Epithelial cell of prostate (primary cell): Measurements from ENCODE around the gene COL23A1.

ENCODE experiments used
- DNase-seq: peaks from one replicate; pipeline ENCODE4 v3.0.0-alpha.2; 2011; ENCODE audit warnings: low read depth, low spot score
- H3K27ac ChIP-seq: fragments of 450-650 bp; 2 replicates; pipeline ENCODE4 v1.5.1; 2017; ENCODE audit warnings: mild to moderate bottlenecking

The COL23A1 gene

DNA sequence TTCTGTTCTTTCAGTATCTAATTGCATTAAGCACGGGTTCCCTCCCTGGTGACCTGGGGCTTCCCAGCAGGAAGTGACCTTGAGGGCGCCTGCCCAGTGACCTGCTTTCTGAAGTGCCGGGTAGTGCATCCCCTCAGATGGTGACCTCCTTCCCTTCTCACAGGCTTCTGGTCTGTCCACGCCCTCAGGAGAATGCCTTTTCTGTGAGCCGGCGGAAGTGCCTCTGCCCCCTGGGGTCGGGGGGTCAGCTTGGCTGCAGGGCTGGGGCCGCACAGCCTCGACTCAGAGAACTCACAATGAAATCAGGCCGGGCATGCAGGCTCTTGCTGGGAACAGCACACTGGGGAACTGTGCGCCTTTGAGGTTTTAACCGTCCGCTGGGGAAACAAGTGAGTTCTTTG lies 233.1 kb downstream of the COL23A1 start:
- no peak overlapping the region for H3K27ac ChIP-seq

DNA sequence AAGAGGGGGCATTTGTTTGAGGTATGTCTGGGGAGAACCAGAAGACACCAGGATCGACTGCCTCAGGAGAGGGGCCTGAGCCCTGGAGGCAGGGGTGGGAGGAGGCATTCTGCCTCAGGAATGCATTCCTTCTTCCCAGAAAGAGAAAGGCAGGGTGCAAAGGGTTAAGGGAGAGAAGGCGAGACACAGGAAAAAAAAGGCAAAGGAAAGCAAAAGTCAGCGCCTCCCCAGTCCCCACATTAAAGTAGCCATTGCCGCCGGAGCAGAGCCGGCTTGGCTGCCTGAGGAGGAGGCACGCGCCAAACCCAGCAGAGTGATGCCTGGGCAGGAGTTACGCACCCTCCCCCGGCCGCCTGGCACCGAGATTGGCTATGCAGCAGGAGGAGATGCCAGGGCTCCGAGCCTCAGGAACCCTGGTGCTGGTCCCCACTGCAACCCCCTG lies 233.7 kb downstream of the COL23A1 start:
- no peak overlapping the region for H3K27ac ChIP-seq
- DNase-seq: no peak

More for the DNA sequence above, 233.1 kb downstream of the COL23A1 start:
- no peak for DNase-seq

DNA sequence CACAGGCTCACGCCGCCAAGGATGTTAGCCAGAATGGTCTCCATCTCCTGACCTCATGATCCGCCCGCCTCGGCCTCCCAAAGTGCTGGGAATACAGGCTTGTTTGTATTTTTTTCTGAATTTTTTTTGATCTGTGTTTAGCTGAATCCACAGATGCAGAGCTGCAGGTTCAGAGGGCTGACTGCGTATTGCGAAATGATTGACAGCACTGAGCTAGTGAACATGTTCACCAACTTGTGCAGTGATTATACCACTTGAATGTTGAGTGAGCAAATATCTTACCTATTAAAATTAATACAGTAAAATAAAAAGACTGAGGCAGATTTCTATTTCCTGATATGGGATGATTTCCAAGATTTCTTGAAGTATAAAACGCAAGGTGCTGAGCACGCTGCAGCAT lies 234.5 kb downstream of the COL23A1 start:
- H3K27ac ChIP-seq: no peak overlapping the region
- no peak for DNase-seq

DNA sequence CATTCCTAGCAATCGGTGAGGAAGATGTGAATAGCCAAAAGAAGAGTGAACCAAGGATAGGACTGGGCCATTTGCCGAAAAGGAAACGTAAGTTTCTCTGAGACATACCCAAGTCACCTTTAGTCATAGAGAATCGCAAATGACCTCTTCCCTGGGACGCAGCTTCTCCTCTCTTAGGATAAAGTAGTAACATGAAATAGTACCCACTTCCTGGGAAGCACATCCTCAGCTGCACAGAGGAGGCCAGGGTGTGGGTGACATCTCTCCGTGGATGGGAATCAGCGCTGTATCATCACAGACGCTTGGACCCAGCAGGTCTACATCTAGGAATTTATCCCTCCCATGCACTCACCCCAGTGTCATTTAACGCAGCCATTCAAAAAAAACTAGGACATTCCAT lies 236.7 kb downstream of the COL23A1 start:
- no peak for DNase-seq
- H3K27ac ChIP-seq: no peak overlapping the region

DNA sequence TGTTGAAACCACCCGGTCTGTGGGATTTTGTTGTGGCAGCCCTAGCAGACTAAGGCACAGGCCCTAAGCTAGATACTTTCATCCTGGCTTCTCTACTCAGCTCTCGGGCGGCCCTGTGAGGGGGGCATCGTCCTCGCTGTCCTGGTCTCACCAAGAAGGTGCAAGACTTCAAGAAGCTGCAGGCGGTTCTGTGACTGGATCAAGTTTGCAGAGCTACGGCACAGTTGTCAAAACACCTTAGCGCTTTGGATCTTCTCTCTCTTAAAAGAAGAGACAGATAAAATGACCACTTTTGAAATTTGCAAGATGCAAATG lies 238.2 kb downstream of the COL23A1 start:
- no peak overlapping the region for H3K27ac ChIP-seq
- no peak for DNase-seq

DNA sequence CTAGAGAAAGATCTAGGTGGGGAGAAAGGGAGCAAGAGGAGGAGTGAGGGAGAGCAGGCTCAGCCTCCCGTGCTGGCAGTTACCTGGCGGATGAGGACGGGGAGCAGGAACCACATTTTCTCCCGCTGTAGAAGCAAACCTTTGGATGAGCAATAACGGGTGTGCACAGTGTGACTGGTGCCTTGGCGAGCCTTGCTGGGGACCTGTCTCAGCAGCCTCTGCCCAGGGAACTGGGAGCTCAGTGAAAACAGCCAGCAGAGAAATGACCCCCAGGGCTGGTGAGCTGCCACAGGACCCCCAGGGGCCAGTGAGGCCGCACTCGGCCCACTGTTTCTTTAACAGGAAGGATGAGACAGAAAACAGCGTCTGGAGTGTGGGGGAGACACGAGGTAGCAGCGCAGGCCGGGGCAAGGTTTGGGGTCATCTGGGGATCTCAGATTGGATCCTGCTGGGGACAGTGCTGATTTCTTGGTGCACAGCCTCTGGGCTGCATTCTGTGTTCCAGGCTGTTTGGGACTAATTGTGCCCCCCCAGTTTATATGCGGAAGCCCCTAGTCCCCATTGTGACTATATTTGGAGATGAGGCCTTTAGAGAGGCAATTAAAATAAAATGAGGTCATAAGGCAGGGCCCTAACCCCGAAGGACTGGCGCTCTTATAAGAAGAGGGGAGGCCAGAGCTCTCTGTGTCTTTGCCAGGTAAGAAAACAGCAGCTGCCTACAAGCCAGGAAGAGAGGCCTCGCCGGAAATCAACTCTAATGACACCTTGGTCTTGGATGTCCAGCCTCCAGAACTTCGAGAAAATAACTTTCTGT lies 238.8 kb downstream of the COL23A1 start:
- H3K27ac ChIP-seq: no peak overlapping the region
- no peak for DNase-seq

DNA sequence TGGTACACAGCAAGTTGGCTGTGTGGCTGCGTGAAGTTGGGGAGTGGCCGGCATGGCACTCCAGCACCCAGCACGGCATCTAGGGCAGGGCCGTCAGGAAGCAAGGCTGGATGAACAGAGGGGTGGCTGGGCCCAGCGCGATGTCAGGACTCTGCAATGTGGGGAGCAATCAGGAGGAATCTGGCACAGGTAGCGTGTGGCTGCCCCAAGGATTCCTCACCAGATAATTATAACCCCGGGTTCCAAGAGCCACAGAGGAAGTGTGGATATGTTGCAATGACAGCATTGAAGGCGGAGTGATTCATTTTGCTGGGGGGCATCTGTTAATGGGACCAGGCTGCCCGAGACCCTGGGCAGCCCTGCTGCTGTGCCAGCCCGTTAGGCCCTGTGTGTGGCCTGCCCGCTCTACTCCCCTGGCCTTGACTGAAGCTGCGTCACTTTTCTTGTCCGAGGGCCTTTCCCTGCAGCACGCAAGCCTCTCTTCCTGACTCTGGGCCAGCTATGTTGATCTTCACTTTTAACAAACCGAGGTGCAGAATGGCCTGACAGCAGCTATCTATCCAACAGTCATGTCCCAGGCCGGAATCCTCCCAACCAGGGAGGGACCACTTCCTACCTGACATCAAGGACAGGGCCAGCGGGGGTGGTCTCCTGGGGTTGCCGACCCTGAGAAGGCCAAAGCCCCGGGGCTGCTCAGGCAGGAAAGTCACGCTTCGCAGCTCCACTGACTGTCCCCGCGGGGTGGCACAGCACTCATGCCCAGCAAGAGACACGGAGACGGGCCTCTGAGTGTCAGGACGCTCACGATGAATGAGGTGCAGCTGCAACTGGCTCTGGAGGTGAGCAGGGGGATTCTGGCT lies 239.6 kb downstream of the COL23A1 start:
- no peak overlapping the region for H3K27ac ChIP-seq
- no peak for DNase-seq

DNA sequence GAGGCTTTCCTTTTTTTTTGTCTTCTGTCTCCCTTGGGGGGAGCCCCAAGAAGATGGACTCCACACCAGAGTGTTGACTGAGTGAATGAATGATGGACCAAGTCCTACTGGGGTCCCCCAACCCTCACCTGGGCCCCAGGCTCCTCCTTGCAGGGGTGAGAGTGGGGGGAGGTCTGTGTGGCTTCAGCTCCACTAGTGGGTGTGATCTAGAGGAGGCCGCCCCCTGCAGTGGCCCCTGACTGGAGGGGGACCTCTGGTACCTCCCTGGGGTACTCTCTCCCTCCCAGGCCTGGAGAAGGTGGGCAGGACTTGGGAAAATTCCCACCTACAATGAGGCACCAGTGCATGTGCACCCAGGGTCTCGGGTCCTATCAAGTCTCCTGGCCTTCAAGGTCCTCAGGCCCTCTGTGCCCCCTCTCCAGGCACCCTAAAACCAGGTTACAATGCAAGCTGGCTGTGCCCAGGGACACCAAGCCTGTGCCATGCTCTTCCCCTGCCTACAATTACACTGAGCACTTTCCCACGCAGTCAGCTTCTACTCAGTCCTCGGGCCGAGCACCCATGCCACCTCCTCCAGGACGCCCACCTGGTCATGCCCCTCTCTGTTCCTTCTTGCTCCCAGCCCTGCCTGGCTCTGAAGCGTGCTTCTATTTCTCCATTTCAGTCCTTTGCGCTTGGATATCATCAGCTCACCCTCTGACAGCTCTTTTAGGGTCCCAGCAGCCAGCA lies 240.4 kb downstream of the COL23A1 start:
- DNase-seq: no peak

DNA sequence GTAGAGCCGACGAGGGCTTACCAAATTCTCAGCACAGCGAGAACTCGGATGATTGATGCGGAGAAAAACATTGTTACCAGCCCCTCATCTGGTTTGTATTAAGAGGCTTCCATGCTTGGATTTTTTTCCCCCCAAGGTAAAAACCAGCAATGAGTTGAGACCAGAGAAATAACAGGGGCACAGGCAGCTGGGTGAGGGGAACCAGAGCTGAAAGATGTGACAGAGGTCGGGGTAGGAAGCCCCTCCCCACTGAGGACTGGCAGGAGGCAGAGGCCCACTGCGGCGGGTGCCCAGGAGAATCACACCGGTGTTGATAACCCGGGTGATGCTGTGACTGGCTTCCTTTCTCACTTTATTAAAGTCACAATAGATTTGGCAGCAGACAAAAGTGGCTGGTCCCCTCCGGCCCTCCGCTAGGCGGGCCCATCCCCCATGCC lies 241.1 kb downstream of the COL23A1 start:
- no peak for DNase-seq
- H3K27ac ChIP-seq: no peak overlapping the region

More for the DNA sequence above, 240.4 kb downstream of the COL23A1 start:
- no peak overlapping the region for H3K27ac ChIP-seq

DNA sequence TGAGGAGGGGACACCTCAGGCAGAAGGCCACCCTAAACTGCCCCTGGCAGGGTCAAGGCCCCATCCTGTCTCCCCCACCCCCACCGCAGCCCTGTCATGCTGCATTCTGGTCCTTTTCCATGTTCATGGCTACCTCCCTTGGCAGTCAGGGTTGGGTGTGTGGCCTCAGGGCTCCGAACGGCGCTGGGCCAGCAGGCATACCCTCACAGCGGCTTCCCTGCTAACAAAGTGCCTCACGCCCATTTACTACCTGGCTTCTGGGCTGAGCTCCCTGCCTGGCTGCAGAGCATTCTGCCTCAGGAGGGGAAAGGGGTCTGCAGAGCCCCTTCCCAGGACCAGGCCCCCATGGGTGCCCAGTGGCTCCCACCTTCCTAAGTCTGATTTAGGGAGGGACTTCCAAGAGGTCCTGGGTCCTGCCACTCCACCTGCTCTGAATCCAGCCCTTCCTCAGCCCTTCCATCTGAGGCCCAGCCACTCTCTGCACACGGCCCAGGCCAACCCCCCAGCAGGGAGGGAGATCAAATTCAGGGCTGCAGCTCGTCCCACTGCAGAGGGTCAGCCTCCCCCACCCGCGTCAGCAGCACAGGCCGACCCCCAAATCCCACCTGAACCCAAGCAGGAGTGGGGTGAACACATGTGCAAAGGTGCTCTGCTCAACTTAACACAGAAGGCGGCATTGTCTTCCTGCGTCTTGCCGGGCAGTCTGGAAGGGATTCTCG lies 241.7 kb downstream of the COL23A1 start:
- H3K27ac ChIP-seq: no peak overlapping the region
- DNase-seq: no peak

DNA sequence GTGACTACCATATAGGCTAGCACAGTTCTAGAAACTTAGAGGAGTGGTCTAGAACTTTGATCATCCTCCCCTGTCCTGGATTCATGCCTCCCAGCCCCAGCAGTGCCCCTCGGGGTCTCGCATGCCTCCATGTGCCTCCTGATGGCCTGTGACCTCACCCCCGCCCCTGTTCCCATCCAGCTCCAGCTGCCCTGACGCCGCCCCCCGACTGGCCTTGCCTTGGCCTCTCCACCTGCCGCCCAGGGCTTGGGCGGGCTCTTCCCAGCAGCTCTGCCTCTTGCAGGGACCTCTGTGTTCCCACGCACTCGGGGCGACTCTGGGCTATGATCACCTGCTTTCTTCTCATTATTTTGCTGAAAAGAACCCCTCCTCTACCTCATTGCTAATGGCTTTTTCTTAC lies 242.2 kb downstream of the COL23A1 start:
- no peak for DNase-seq
- H3K27ac ChIP-seq: no peak overlapping the region

DNA sequence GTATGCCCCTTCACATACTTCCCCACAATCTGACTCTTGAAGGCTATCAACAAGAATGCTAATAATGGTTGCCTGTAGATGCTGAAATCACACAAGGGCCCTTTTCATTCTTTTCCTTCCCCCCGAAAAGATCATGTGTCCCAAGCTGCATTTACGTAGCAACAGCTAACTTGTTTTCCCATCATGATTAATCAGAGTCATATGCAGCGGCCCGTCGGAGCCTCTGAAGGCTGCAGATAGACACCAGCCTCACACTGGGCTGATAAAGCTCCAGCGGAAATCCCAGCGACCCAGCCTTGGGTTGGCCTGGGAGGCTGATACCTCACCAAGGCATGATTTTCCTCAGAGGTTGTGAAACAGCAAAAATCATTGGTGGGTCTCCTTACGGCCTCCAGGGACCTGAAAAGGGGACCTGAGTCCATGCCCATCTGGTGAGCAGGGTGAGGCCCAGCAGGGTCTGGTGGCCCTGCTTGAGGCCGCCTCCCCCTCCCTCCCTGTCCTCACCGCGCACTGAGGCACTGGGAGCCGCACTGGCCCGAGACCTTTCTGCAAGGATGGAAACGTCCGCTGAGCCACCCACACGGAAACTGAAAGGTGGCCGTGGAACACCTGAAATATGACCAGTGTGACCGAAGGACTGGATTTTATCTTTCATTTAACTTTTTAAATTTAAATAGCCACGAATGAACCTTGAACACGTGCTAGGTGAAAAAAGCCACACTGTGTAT lies 243.4 kb downstream of the COL23A1 start:
- H3K27ac ChIP-seq: no peak overlapping the region
- DNase-seq: no peak

DNA sequence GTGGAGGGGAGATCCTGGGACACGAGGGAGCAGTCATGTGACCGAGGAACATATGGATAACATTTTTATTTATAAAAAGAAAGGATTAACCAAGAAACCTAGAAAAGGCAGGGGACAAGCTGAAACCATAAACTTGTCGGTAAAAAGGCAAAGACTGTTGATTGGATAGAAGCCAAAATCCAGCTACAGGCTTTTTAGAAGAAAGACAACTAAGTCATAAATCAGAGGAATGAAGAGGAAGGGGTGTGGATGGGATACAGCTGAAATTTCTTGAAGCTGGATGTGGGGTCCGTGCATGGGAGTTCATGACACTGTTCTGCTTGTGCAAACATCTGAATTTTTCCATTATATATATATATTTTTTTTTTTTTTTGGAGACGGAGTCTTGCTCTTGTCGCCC lies 246.9 kb downstream of the COL23A1 start:
- no peak overlapping the region for H3K27ac ChIP-seq
- DNase-seq: no peak

DNA sequence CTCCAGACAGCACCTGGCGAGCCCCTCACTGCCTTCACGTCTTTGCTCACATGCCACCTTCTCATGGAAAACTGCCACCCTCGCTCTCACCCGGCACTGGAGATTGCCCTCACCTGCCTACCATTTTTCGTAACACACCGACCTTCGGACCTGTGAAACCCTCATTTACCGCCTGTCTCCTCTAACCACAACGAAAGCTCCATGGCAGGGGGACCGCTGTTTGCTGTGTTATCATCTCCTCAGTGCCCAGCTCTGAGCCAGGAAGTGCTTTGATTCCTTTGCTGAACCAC lies 248.4 kb downstream of the COL23A1 start:
- DNase-seq: no peak
- H3K27ac ChIP-seq: no peak overlapping the region

DNA sequence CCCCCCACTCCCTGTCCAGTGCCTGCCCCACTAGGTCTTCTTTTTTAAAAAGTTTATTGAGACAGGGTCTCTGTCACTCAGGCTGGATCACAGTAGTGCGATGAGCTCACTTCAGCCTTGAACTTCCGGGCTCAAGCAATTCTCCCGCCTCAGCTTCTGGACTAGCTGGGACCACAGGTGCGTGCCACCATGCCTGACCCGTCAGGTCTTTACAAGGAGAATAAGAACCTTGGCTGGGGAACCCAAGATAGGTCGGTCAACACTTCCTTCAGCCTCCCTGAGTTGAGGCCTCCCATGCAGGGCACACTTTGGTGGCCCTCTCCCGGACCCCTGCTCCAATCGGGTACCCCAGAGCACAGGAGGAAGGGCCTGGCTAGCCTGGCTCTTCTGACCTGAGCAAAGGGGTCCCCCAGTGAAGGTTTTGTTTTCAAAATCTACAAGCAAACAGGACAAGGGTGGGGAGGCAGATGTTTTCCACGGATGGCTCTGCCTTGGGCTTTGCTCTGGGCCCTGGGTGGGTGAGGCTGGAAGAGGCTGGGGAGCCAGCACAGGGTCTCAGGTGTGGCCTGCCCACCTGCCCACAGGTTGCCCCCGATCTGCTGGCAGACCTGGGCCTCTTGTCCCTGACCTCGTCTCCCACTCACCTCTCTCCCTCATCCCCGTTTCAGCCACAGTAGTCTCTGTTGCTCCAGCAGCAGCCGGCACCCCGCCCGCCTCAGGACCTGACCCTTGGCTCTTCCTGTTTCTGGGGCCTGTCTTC lies 248.9 kb downstream of the COL23A1 start:
- H3K27ac ChIP-seq: no peak overlapping the region
- DNase-seq: no peak

DNA sequence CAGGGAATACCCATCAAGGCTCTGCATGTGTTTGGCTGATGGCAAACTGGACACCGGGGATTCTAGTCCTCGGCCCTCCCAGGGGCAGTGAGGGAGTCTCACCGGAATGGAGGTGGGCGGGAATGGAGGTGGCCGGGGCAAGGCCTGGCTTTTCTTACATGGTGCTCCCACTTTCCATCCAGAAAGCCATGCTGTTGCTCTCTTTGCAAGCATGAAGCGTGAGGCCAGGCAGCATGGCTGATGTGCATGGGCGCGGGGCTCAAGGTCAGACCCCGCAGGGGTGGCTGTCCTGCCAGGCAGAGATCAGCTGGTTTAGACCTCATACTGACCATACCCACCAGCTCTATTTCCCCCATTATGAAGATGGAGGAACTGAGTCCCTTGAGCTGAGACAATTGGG lies 249.6 kb downstream of the COL23A1 start:
- H3K27ac ChIP-seq: no peak overlapping the region
- no peak for DNase-seq

DNA sequence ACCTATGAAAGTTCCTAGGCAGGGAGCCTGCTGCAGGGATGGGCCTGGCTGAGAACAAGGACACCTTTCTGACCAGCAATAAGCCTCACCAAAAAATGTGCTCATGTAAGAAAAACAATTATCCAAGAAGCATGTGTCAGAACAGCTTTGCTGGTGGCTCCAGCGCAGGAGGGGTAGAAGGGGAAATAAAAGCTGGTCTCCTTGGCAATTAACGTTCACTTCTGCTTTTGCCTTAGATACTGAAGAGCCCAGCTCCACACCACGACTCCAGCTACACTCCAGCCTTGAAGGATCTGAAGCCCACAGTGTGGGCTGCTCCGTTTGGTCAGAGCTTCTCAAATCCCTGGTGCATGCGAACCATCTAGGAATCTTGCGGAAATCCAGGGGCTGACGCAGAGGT lies 250.0 kb downstream of the COL23A1 start:
- H3K27ac ChIP-seq: no peak overlapping the region
- no peak for DNase-seq

DNA sequence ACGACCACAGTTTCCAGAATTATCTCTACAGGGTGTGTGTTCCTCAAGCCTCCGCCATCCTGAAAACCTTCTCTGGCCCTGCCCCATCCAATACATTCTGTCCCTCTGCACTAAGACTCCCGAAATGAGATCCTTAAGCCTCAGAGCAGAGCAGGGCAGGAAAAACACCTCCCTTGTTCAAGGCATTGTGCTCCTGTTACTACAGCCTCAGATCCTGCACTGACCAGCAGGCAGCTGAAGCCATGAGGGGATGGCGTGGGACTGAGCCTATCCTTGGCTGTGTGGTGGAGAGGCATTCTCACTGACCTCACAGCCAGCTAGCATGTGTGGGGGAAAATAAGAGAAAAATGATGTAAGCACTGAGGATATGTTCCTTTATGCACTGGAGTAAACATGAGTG lies 250.9 kb downstream of the COL23A1 start:
- DNase-seq: no peak
- no peak overlapping the region for H3K27ac ChIP-seq

DNA sequence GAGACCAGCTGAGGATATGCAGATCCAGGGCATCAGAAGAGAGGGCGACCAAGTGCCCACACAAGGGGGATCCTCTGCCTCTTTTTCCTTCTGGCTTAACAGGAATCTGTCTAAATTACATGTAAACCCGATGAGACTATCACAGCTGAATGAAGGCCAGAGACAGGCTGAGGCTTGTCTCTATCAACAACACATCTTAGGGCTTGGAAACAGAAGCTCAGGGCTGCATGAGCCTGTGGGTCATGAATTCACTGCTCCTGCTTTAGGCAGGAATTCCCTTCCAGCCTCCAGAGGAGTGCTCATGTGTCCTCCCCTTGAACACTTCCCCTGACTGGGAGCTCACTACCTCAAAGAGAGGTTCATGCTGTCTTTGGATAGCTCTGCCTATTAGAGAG lies 251.4 kb downstream of the COL23A1 start:
- DNase-seq: peak; percentile 36
- H3K27ac ChIP-seq: no peak overlapping the region
